ENCODE measurements around the gene GARIN5B.

Gene GARIN5B

GRCh38 chr19:55348317-55349034, 14.6 kb downstream of the GARIN5B start:
- Histone ChIP-seq H3K4me2 (ENCODE audit: low read length) (no peak overlapping the region), H3K79me2 (ENCODE audit: insufficient read depth, low read length) (no peaks in the 10 kb centered on the region), H3K27ac (ENCODE audit: low read depth, low read length, poor library complexity, severe bottlenecking) (no peak overlapping the region), H3K27me3 (ENCODE audit: insufficient read depth, low read length) (peaks cover 7% of the 10 kb centered on the region), H2AFZ (ENCODE audit: low read length) (no peak overlapping the region), H3F3A (ENCODE audit: insufficient read depth, low read length) (no peaks in the 10 kb centered on the region), H3K9me2 (ENCODE audit: low read depth, low read length) (no peaks in the 10 kb centered on the region), H3K9ac (ENCODE audit: low read length) (no peak overlapping the region), H3K36me3 (ENCODE audit: insufficient read depth, low read length) (peaks cover 6% of the 10 kb centered on the region), H3K4me3 (ENCODE audit: low read depth, low read length, poor library complexity, severe bottlenecking) (no peak overlapping the region), H3K9me3 (ENCODE audit: low read length) (no peaks in the 10 kb centered on the region), H4K20me1 (ENCODE audit: insufficient read depth, low read length) (no peaks in the 10 kb centered on the region), H3K4me1 (ENCODE audit: insufficient read depth, low read length, severe bottlenecking) (peaks cover 4% of the 10 kb centered on the region)
- no peak for TF ChIP-seq EZH2 (IDR thresholded peaks at IDR 0.05; ENCODE audit: borderline replicate concordance, low read length)
- no peak for TF ChIP-seq CTCF (IDR thresholded peaks at IDR 0.05; ENCODE audit: low read length)

DNA sequence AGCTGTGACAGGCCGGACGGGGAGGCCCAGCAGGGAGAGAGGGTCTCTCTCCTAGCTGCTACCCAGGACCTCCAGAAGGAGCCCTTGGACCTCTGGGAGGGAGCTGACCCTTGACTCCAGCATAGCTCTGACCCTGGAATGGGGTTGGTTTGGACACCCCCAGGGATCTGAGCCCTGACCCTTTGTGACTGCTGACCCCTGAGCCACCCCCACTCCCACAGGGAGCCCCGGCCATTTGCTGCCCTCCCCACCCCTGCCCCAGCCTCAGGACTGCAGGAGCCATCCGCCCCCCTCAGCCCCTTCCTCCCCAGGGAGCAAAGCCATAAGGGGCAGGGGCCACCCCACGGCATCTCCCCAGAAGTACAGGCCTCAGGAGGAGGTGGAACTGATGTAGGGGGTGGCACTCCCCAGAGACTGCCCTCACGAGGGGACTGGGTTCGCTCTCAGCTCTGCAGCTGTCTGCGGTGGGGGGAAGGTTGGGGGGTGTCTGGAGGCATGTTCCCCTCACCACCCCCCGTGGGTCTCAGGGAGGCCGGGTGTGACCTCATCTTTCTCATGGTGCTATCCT, 15.5 kb downstream of the GARIN5B start:
- no peaks in the 10 kb centered on the region for H3K4me1 ChIP-seq (ENCODE audit: insufficient read depth, low read length, severe bottlenecking)
- peaks cover 7% of the 10 kb centered on the region for H3K27me3 ChIP-seq (ENCODE audit: insufficient read depth, low read length)
- H3F3A ChIP-seq (ENCODE audit: insufficient read depth, low read length) = no peaks in the 10 kb centered on the region
- no peaks in the 10 kb centered on the region for H3K79me2 ChIP-seq (ENCODE audit: insufficient read depth, low read length)
- H3K36me3 ChIP-seq (ENCODE audit: insufficient read depth, low read length) = peaks cover 10% of the 10 kb centered on the region
- no peak for TF ChIP-seq EZH2 (IDR thresholded peaks at IDR 0.05; ENCODE audit: borderline replicate concordance, low read length)
- TF ChIP-seq CTCF (IDR thresholded peaks at IDR 0.05; ENCODE audit: low read length) = no peak
- H4K20me1 ChIP-seq (ENCODE audit: insufficient read depth, low read length) = no peaks in the 10 kb centered on the region
- H3K9me3 ChIP-seq (ENCODE audit: low read length) = no peaks in the 10 kb centered on the region
- H3K27ac ChIP-seq (ENCODE audit: low read depth, low read length, poor library complexity, severe bottlenecking) = no peak overlapping the region
- H3K4me3 ChIP-seq (ENCODE audit: low read depth, low read length, poor library complexity, severe bottlenecking) = no peak overlapping the region
- H3K9ac ChIP-seq (ENCODE audit: low read length) = no peak overlapping the region
- H3K4me2 ChIP-seq (ENCODE audit: low read length) = no peak overlapping the region
- H2AFZ ChIP-seq (ENCODE audit: low read length) = no peak overlapping the region
- H3K9me2 ChIP-seq (ENCODE audit: low read depth, low read length) = no peaks in the 10 kb centered on the region

DNA sequence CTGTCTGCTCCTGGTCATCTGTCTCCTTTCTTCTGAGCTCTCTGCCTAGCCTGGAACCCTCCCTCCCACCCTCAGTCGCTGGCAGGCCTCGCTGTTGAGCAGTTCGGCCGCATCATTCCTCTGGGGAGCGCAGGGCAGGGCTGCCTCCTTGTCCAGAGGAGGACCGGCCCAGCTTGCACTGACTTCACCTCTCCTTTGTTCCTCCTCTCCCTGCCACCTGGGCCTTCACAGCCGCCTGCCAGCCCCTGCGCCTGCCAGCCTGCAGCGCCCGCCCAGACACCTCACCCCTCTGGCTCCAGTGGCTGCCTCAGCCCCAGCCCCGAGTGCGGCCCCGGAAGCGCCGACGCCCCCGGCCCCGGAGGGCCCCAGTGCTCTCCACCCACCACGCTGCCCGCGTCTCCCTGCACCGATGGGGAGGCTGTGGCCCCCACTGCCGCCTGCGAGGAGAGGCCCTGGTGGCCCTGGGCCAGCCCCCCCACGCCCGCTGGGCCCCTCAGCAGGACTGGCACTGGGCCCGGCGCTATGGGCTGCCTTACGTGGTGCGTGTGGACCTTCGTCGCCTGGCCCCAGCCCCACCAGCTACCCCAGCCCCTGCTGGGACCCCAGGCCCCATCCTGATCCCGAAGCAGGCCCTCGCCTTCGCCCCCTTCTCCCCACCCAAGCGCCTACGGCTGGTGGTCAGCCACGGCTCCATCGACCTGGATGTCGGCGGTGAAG, 16.2 kb downstream of the GARIN5B start:
- Histone ChIP-seq H2AFZ (ENCODE audit: low read length) (no peak overlapping the region), H3K9me3 (ENCODE audit: low read length) (no peaks in the 10 kb centered on the region), H3K36me3 (ENCODE audit: insufficient read depth, low read length) (peaks cover 16% of the 10 kb centered on the region), H3K9me2 (ENCODE audit: low read depth, low read length) (no peaks in the 10 kb centered on the region), H3K4me2 (ENCODE audit: low read length) (no peak overlapping the region), H3K4me3 (ENCODE audit: low read depth, low read length, poor library complexity, severe bottlenecking) (no peak overlapping the region), H3K79me2 (ENCODE audit: insufficient read depth, low read length) (no peaks in the 10 kb centered on the region), H3K27me3 (ENCODE audit: insufficient read depth, low read length) (peaks cover under 1% of the 10 kb centered on the region; the same call in 1 of the 2 replicates), H3K4me1 (ENCODE audit: insufficient read depth, low read length, severe bottlenecking) (no peaks in the 10 kb centered on the region), H3K9ac (ENCODE audit: low read length) (no peak overlapping the region), H4K20me1 (ENCODE audit: insufficient read depth, low read length) (no peaks in the 10 kb centered on the region), H3F3A (ENCODE audit: insufficient read depth, low read length) (no peaks in the 10 kb centered on the region), H3K27ac (ENCODE audit: low read depth, low read length, poor library complexity, severe bottlenecking) (no peak overlapping the region)
- TF ChIP-seq CTCF (IDR thresholded peaks at IDR 0.05; ENCODE audit: low read length) (no peak), EZH2 (IDR thresholded peaks at IDR 0.05; ENCODE audit: borderline replicate concordance, low read length) (no peak)
